ENCODE results near the gene ETV3.

GRCh38 chr1:157115429-157115838, 22.8 kb downstream of the ETV3 start:
- no peak for TF ChIP-seq REST (IDR thresholded peaks at IDR 0.05; ENCODE audit: insufficient read depth in 1 of 2, low read depth in 2 of 2, low read length in 2 of 2)
- no peak for TF ChIP-seq POLR2AphosphoS5 (IDR thresholded peaks at IDR 0.05; ENCODE audit: low read depth, low read length)
- TF ChIP-seq SIN3A (IDR thresholded peaks at IDR 0.05; ENCODE audit: borderline replicate concordance, insufficient read depth, low read length), result no peak
- TF ChIP-seq TAF1 (IDR thresholded peaks at IDR 0.05; ENCODE audit: borderline replicate concordance, insufficient read depth, low read length), result no peak
